GM12878 (cell line): ENCODE results near the gene TIMM50. TPM values are rescaled to one million over a fixed set of nuclear protein-coding genes. Genes with fewer than 3 reads are reported as not detected.

ENCODE experiments used
- ATAC-seq: fragments of 200-7000 bp; cut with Tn5 transposase; 3 replicates; pipeline ENCODE4 v1.9.1; 2020; ENCODE audit warnings: mild to moderate bottlenecking, moderate library complexity
- BruUV-seq: library from RNA; stranded (reverse); fragments of 400-500 nt; replicated peaks from 2 replicates; lab custom pipeline; 2021; lab: Mats Ljungman, UMichigan
- CTCF ChIA-PET: fragments of 300-600 bp; sonication (Branson Sonifier 250); formaldehyde crosslinking; extraction: SDS; loops from one replicate; lab custom pipeline; 2021; ENCODE audit warnings: inconsistent platforms; lab: Yijun Ruan, JAX
- POLR2A ChIA-PET: fragments of 350-600 bp; formaldehyde crosslinking; extraction: SDS; loops from one replicate; lab custom pipeline; 2021; ENCODE audit warnings: inconsistent platforms; lab: Charles Lee
- RAD21 ChIA-PET: fragments of 300-600 bp; sonication (Branson Sonifier 250); formaldehyde crosslinking; loops from one replicate; lab custom pipeline; 2023; ENCODE audit warnings: antibody characterized with exemption; ENCODE audit not compliant: unreplicated experiment; lab: Charles Lee
- SMC1A ChIA-PET: fragments of 300-600 bp; sonication (Branson Sonifier 250); formaldehyde crosslinking; loops from one replicate; lab custom pipeline; 2023; ENCODE audit not compliant: unreplicated experiment, uncharacterized antibody; lab: Charles Lee
- DNase-seq: peaks from one replicate; pipeline ENCODE4 v3.0.0-alpha.2; 2011; ENCODE audit warnings: low read depth, low spot score
- FAIRE-seq: peaks from 3 replicates; lab custom pipeline; 2011; peaks lifted over from hg19 to GRCh38; lab: Jason Lieb, UNC
- H2AFZ ChIP-seq: 2 replicates; pipeline ENCODE4 v1.6.0; 2011; ENCODE audit warnings: low read depth, low read length, control low read depth; ENCODE audit not compliant: control insufficient read depth
- H3K27ac ChIP-seq: 2 replicates; pipeline ENCODE4 v1.5.1; 2011; ENCODE audit warnings: control low read depth; ENCODE audit not compliant: control insufficient read depth, insufficient read depth
- H3K27me3 ChIP-seq, 2 experiments: replicated peaks in 1 of 2; 2 replicates each; pipeline versions ENCODE4 v1.6.0 to v1.6.1; 2011; ENCODE audit warnings: low read length in 1 of 2; ENCODE audit not compliant: control insufficient read depth in 2 of 2, insufficient read depth in 2 of 2
- H3K36me3 ChIP-seq, 2 experiments: 2 replicates each; pipeline ENCODE4 v1.5.1; 2011; ENCODE audit warnings: low read length in 1 of 2; ENCODE audit not compliant: control insufficient read depth in 2 of 2, insufficient read depth in 2 of 2
- H3K4me1 ChIP-seq: 2 replicates; pipeline ENCODE4 v1.6.1; 2011; ENCODE audit warnings: mild to moderate bottlenecking, low read length, moderate library complexity, mixed read lengths; ENCODE audit not compliant: control insufficient read depth, insufficient read depth
- H3K4me2 ChIP-seq: 2 replicates; pipeline ENCODE4 v1.6.0; 2011; ENCODE audit warnings: control low read depth; ENCODE audit not compliant: control insufficient read depth, insufficient read depth
- H3K4me3 ChIP-seq: fragments of 200-600 bp; sonication (generic); 2 replicates; pipeline ENCODE4 v1.5.1; 2016
- H3K79me2 ChIP-seq: 2 replicates; pipeline ENCODE4 v1.6.0; 2011; ENCODE audit warnings: low read length; ENCODE audit not compliant: control insufficient read depth, insufficient read depth
- H3K9ac ChIP-seq: 2 replicates; pipeline ENCODE4 v1.8.0; 2011; ENCODE audit warnings: low read length, control low read depth, mixed read lengths; ENCODE audit not compliant: control insufficient read depth, insufficient read depth
- H3K9me3 ChIP-seq: replicated peaks from 3 replicates; pipeline ENCODE4 v1.5.1; 2011; ENCODE audit warnings: mild to moderate bottlenecking, low read length; ENCODE audit not compliant: control insufficient read depth, insufficient read depth
- H4K20me1 ChIP-seq: 2 replicates; pipeline ENCODE4 v1.6.0; 2011; ENCODE audit not compliant: control insufficient read depth, insufficient read depth
- BHLHE40 ChIP-seq, 2 experiments: fragments of 450-650 bp in 1 of 2; IDR thresholded peaks; 2 replicates each; pipeline ENCODE4 v1.6.1; 2011 to 2017; ENCODE audit warnings: low read depth in 2 of 2, borderline replicate concordance in 1 of 2, improper control_type of control experiment in 1 of 2, low read length in 1 of 2, mild to moderate bottlenecking in 1 of 2
- BRCA1 ChIP-seq: IDR thresholded peaks from 2 replicates; pipeline ENCODE4 v1.6.1; 2011; ENCODE audit warnings: low read depth, low read length, improper control_type of control experiment
- GATAD2B ChIP-seq: fragments of 450-650 bp; conservative IDR thresholded peaks from 2 replicates; pipeline ENCODE4 v1.6.1; 2017; ENCODE audit warnings: low read depth, mild to moderate bottlenecking, moderate library complexity
- IKZF1 ChIP-seq: fragments of 450-650 bp; conservative IDR thresholded peaks from 2 replicates; pipeline ENCODE4 v1.6.1; 2017; ENCODE audit warnings: antibody characterized with exemption, mild to moderate bottlenecking
- IKZF2 ChIP-seq, 2 experiments: fragments of 450-650 bp; IDR thresholded peaks; 2 replicates each; pipeline ENCODE4 v1.6.1; 2017; ENCODE audit warnings: mild to moderate bottlenecking in 2 of 2, moderate library complexity in 2 of 2
- JUNB ChIP-seq: IDR thresholded peaks from 2 replicates; pipeline ENCODE4 v1.6.1; 2016; ENCODE audit warnings: antibody characterized with exemption, mild to moderate bottlenecking
- KAT2A ChIP-seq: conservative IDR thresholded peaks from 2 replicates; pipeline ENCODE4 v1.6.1; 2011; ENCODE audit warnings: low read depth, low read length; ENCODE audit not compliant: control insufficient read depth
- MEF2B ChIP-seq: fragments of 450-650 bp; IDR thresholded peaks from 2 replicates; pipeline ENCODE4 v1.6.1; 2018; ENCODE audit warnings: mild to moderate bottlenecking, moderate library complexity; ENCODE audit not compliant: partially characterized antibody, poor library complexity, severe bottlenecking
- MYC ChIP-seq: IDR thresholded peaks from 2 replicates; pipeline ENCODE4 v1.6.1; 2011; ENCODE audit warnings: mild to moderate bottlenecking, low read length, moderate library complexity, inconsistent platforms; ENCODE audit not compliant: insufficient read depth, insufficient replicate concordance, insufficient read length, severe bottlenecking
- NFIC ChIP-seq: IDR thresholded peaks from 2 replicates; pipeline ENCODE4 v1.6.1; 2012; ENCODE audit warnings: low read depth, mild to moderate bottlenecking, inconsistent platforms, low read length, moderate library complexity
- NFYA ChIP-seq: IDR thresholded peaks from 2 replicates; pipeline ENCODE4 v1.6.1; 2011; ENCODE audit warnings: low read depth, mild to moderate bottlenecking, low read length, improper control_type of control experiment, borderline replicate concordance
- RAD51 ChIP-seq: fragments of 450-650 bp; IDR thresholded peaks from 2 replicates; pipeline ENCODE4 v1.6.1; 2016; ENCODE audit warnings: moderate library complexity, mild to moderate bottlenecking, inconsistent platforms
- REST ChIP-seq: IDR thresholded peaks from 2 replicates; pipeline ENCODE4 v1.6.1; 2012; ENCODE audit warnings: mild to moderate bottlenecking, low read depth, low read length
- SMAD1 ChIP-seq: fragments of 450-650 bp; IDR thresholded peaks from 2 replicates; pipeline ENCODE4 v1.6.1; 2018; ENCODE audit warnings: mild to moderate bottlenecking, low read depth; ENCODE audit not compliant: partially characterized antibody
- SMAD5 ChIP-seq: IDR thresholded peaks from 2 replicates; pipeline ENCODE4 v1.6.1; 2016; ENCODE audit warnings: antibody characterized with exemption, low read depth
- SREBF2 ChIP-seq: IDR thresholded peaks from 2 replicates; pipeline ENCODE4 v1.6.1; 2012; ENCODE audit warnings: mild to moderate bottlenecking, low read length
- ZNF622 ChIP-seq: fragments of 450-650 bp; IDR thresholded peaks from 2 replicates; pipeline ENCODE4 v1.6.1; 2017; ENCODE audit warnings: mild to moderate bottlenecking, inconsistent platforms
- WGBS: methylation state at CpG from one replicate; pipeline ENCODE4 v1.1.6; 2016; ENCODE audit warnings: low lambda C conversion rate; ENCODE audit not compliant: insufficient replicate concordance, insufficient coverage; ENCODE audit errors: missing lambda C conversion rate; 5-methylcytosine and 5-hydroxymethylcytosine counted together
- in situ Hi-C: fragments of 300-500 bp; cut with MboI; formaldehyde crosslinking; loops from 9 replicates; pipeline ENCODE4 v1.14.3; 2018; ENCODE audit warnings: mixed read lengths
- intact Hi-C: fragments of 100-400 bp; cut with micrococcal nuclease; formaldehyde crosslinking; loops from one replicate; pipeline ENCODE4 v1.14.2; 2022; ENCODE audit not compliant: unreplicated experiment
- polyA plus RNA-seq, 11 experiments: library from polyadenylated mRNA; depleted of rRNA in 4 of 11; unstranded in 6 of 11; stranded (reverse) in 5 of 11; fragments of >200 nt; fragmentation: Nextera tagmentation in 4 of 11; fragmentation: Illumina TruSeq in 1 of 11; extraction: Ambion mirVana in 4 of 11; extraction: Trizol in 1 of 11; gene quantifications; 1 replicate in 1 of 11; 2 replicates in 10 of 11; pipeline versions ENCODE4 v1.2.1 to v1.2.3, GENCODE V29; 2011 to 2016; ENCODE audit warnings: inconsistent platforms in 2 of 11, missing spikeins in 2 of 11, low read depth in 1 of 11
- total RNA-seq, 4 experiments: library from RNA; depleted of rRNA in 3 of 4; stranded (reverse); fragments of >200 nt in 3 of 4; fragmentation: Illumina TruSeq in 1 of 4; extraction: Trizol in 1 of 4; gene quantifications; 2 replicates each; pipeline versions ENCODE4 v1.2.1 to v1.2.3, GENCODE V29; 2013 to 2021
- TF ChIP-seq, protein P1 (sequence below): IDR thresholded peaks from 2 replicates; pipeline ENCODE4 v1.6.1; 2011; ENCODE audit warnings: borderline replicate concordance, low read depth, mild to moderate bottlenecking, moderate library complexity, low read length; ENCODE audit not compliant: insufficient read depth, poor library complexity, severe bottlenecking

The TIMM50 gene
- total and polyA plus RNA-seq, 10 of the 15 experiments (the other 5 are each of a cell fraction or from before 2014, with no cell fraction given), result 15.6 to 146 (median 101) TPM

DNA sequence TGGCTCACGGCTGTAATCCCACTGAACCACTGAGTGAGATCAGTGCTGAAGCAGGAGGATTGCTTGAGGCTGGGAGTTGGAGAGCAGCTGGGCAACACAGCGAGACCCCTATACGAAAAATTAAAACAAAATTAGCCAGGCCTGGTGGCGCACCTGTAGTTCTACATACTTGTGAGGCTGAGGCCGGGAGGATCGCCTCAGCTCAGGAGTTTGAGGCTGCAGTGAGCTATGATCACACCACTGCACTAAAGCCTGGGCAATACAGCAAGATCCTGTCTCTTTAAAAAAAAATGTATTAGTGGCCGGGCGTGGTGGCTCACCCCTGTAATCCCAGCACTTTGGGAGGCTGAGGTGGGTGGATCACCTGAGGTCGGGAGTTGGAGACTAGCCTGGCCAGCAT lies 28.0 kb downstream of the TIMM50 start:
- no peak overlapping the region for H3K4me3 ChIP-seq
- no peaks in the 10 kb centered on the region for H3K36me3 ChIP-seq
- H3K27ac ChIP-seq, result no peak overlapping the region
- H3K9me3 ChIP-seq, result no peaks in the 10 kb centered on the region
- H3K9ac ChIP-seq, result no peak overlapping the region
- H4K20me1 ChIP-seq, result no peaks in the 10 kb centered on the region
- no peaks in the 10 kb centered on the region for H3K79me2 ChIP-seq
- ChIA-PET CTCF (interaction anchor here (0.8 to 1.3 kb wide), 4 partner anchors 9 to 163 kb away, joined by 3 to 4 read pairs (median 3); no protein-coding TSS in a partner anchor), SMC1A (interaction anchor here (0.6 kb wide), 1 partner anchor 299 kb away, joined by 3 read pairs; no protein-coding TSS in a partner anchor), RAD21 (no interaction called here), POLR2A (no interaction called here)
- TF ChIP-seq MYC, result no peak
- no peak for TF ChIP-seq RAD51
- TF ChIP-seq SREBF2, result no peak
- no peak for TF ChIP-seq REST
- TF ChIP-seq SMAD1, result no peak
- no peak for TF ChIP-seq IKZF2 (IDR thresholded peaks at IDR 0.05)
- TF ChIP-seq JUNB, result no peak
- TF ChIP-seq ZNF622, result no peak
- TF ChIP-seq SMAD5, result no peak
- TF ChIP-seq, protein P1, sequence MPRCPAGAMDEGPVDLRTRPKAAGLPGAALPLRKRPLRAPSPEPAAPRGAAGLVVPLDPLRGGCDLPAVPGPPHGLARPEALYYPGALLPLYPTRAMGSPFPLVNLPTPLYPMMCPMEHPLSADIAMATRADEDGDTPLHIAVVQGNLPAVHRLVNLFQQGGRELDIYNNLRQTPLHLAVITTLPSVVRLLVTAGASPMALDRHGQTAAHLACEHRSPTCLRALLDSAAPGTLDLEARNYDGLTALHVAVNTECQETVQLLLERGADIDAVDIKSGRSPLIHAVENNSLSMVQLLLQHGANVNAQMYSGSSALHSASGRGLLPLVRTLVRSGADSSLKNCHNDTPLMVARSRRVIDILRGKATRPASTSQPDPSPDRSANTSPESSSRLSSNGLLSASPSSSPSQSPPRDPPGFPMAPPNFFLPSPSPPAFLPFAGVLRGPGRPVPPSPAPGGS, result no peak
- no peak for TF ChIP-seq BRCA1
- TF ChIP-seq IKZF1, result no peak
- no peak for TF ChIP-seq KAT2A
- TF ChIP-seq NFYA, result no peak
- no peak for TF ChIP-seq NFIC
- no peak for TF ChIP-seq GATAD2B
- TF ChIP-seq BHLHE40 (IDR thresholded peaks at IDR 0.05; ENCODE audit: borderline replicate concordance in 1 of 2, low read depth in 2 of 2, low read length in 1 of 2), result no peak
- TF ChIP-seq MEF2B, result no peak
- ATAC-seq (no peak), FAIRE-seq (no peak), DNase-seq (no peak)
- intact Hi-C loops (no loop called here), in situ Hi-C loops (no loop called here)
- peaks cover 8% of the 10 kb centered on the region; the same call in 1 of the 2 replicates for H3K4me1 ChIP-seq
- no peak overlapping the region for H3K4me2 ChIP-seq
- no peak overlapping the region for H2AFZ ChIP-seq
- H3K27me3 ChIP-seq, result no peaks in the 10 kb centered on the region
- BruUV-seq, result no TSS peak
- 80% methylated on average over 9 of the region's 9 CpGs for WGBS
